Loucy (cell line): ENCODE measurements around the gene SPINT1.
"Not testable (repeated sequence)": the region's sequence is repeated elsewhere in the genome, so short reads cannot be mapped to it uniquely, and the experiment has no call there.

Experiments
- H2AFZ ChIP-seq: fragments of 200-600 bp; sonication (generic); 2 replicates; pipeline ENCODE4 v1.6.0; 2016; ENCODE audit warnings: antibody characterized with exemption, mild to moderate bottlenecking, low read length, moderate library complexity
- H3F3A ChIP-seq: fragments of 200-600 bp; 2 replicates; pipeline ENCODE4 v1.6.0; 2016; ENCODE audit warnings: antibody characterized with exemption, low read depth, mild to moderate bottlenecking
- H3K27me3 ChIP-seq: fragments of 200-600 bp; sonication (generic); 2 replicates; pipeline ENCODE4 v1.6.1; 2014; ENCODE audit warnings: low read length, mild to moderate bottlenecking; ENCODE audit not compliant: insufficient read depth, poor library complexity, severe bottlenecking
- H3K36me3 ChIP-seq: fragments of 200-600 bp; sonication (generic); 2 replicates; pipeline ENCODE4 v1.6.1; 2016; ENCODE audit warnings: low read length; ENCODE audit not compliant: insufficient read depth
- H3K4me1 ChIP-seq: fragments of 200-600 bp; sonication (generic); 2 replicates; pipeline ENCODE4 v1.5.1; 2014; ENCODE audit warnings: low read length, mild to moderate bottlenecking; ENCODE audit not compliant: insufficient read depth, poor library complexity, severe bottlenecking
- H3K4me2 ChIP-seq: fragments of 200-600 bp; sonication (generic); 2 replicates; pipeline ENCODE4 v1.6.0; 2014; ENCODE audit warnings: antibody characterized with exemption, low read length, low read depth, mild to moderate bottlenecking; ENCODE audit not compliant: poor library complexity, severe bottlenecking
- H3K4me3 ChIP-seq: fragments of 200-600 bp; sonication (generic); 2 replicates; pipeline ENCODE4 v1.5.1; 2014; ENCODE audit warnings: low read length, mild to moderate bottlenecking, mixed read lengths; ENCODE audit not compliant: poor library complexity, severe bottlenecking
- H3K79me2 ChIP-seq: fragments of 200-600 bp; sonication (generic); 2 replicates; pipeline ENCODE4 v1.6.1; 2014; ENCODE audit warnings: low read length; ENCODE audit not compliant: insufficient read depth
- H3K9ac ChIP-seq: fragments of 200-600 bp; sonication (generic); 2 replicates; pipeline ENCODE4 v1.6.0; 2014; ENCODE audit warnings: mild to moderate bottlenecking, low read depth, low read length, moderate library complexity; ENCODE audit not compliant: poor library complexity, severe bottlenecking
- H3K9me2 ChIP-seq: fragments of 200-600 bp; sonication (generic); replicated peaks from 2 replicates; pipeline ENCODE4 v1.6.1; 2016; ENCODE audit warnings: low read depth, low read length, mixed read lengths
- H3K9me3 ChIP-seq: fragments of 200-600 bp; sonication (generic); 2 replicates; pipeline ENCODE4 v1.6.1; 2014; ENCODE audit warnings: mild to moderate bottlenecking, antibody characterized with exemption, low read length, low read depth; ENCODE audit not compliant: insufficient read depth
- H4K20me1 ChIP-seq: fragments of 200-600 bp; sonication (generic); 2 replicates; pipeline ENCODE4 v1.6.0; 2014; ENCODE audit warnings: antibody characterized with exemption, low read length, mild to moderate bottlenecking; ENCODE audit not compliant: insufficient read depth, poor library complexity, severe bottlenecking
- EZH2phosphoT487 ChIP-seq: fragments of 200-600 bp; IDR thresholded peaks from 2 replicates; pipeline ENCODE4 v1.6.1; 2018; ENCODE audit warnings: antibody characterized with exemption, mild to moderate bottlenecking, moderate library complexity, borderline replicate concordance
- TF ChIP-seq, protein P1 (sequence below): fragments of 200-600 bp; sonication (generic); conservative IDR thresholded peaks from 2 replicates; pipeline ENCODE4 v1.5.1; 2014; ENCODE audit warnings: mild to moderate bottlenecking, antibody characterized with exemption, low read length

SPINT1 gene

DNA sequence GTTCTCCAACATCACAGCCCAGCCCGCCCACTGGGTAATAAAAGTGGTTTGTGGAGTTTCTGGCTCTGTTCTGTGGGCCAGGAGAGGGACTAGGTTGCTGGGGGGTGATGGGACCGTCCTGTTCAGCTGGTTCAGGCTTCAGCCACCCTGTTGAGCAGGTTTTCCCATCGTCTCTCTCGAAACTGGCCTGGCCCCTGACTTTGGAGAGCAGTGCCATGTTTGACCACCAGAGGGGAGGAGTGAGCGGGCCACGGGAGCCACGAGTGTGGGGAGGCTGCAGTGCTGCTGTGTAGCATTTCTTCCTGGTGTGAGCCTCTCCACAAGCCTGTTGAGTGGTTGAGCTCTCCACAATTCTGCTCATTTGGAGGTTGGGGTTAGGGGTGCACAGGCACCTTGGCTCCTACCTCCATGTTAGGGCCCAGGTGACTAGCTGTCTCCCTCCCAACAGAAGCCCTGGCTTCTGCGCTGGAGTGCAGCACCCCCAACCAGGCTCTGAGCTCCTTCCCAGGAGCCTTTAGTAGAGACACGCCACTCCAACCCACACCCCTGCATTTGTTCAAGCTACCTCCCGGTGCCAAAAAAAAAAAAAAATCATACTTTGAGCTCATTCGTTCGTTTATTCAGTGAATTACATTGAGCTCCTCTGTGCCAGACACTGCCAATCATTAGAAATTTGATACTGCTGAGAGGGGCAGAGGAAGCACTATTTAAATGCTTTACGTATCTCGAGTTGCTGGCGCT lies 13.9 kb downstream of the SPINT1 start:
- Histone ChIP-seq H2AFZ (peak overlapping the region; percentile 96), H3K9ac (peak overlapping the region; percentile 28), H3K4me1 (no peaks in the 10 kb centered on the region), H3K9me3 (no peaks in the 10 kb centered on the region), H3K4me2 (peak overlapping the region; percentile 29), H3K9me2 (no peaks in the 10 kb centered on the region), H3K4me3 (no peak overlapping the region), H3K27me3 (no peaks in the 10 kb centered on the region), H3F3A (no peaks in the 10 kb centered on the region), H3K79me2 (no peaks in the 10 kb centered on the region), H4K20me1 (no peaks in the 10 kb centered on the region), H3K36me3 (no peaks in the 10 kb centered on the region)
- no peak for TF ChIP-seq EZH2phosphoT487
- TF ChIP-seq, protein P1, sequence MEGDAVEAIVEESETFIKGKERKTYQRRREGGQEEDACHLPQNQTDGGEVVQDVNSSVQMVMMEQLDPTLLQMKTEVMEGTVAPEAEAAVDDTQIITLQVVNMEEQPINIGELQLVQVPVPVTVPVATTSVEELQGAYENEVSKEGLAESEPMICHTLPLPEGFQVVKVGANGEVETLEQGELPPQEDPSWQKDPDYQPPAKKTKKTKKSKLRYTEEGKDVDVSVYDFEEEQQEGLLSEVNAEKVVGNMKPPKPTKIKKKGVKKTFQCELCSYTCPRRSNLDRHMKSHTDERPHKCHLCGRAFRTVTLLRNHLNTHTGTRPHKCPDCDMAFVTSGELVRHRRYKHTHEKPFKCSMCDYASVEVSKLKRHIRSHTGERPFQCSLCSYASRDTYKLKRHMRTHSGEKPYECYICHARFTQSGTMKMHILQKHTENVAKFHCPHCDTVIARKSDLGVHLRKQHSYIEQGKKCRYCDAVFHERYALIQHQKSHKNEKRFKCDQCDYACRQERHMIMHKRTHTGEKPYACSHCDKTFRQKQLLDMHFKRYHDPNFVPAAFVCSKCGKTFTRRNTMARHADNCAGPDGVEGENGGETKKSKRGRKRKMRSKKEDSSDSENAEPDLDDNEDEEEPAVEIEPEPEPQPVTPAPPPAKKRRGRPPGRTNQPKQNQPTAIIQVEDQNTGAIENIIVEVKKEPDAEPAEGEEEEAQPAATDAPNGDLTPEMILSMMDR = peak; percentile 95

DNA sequence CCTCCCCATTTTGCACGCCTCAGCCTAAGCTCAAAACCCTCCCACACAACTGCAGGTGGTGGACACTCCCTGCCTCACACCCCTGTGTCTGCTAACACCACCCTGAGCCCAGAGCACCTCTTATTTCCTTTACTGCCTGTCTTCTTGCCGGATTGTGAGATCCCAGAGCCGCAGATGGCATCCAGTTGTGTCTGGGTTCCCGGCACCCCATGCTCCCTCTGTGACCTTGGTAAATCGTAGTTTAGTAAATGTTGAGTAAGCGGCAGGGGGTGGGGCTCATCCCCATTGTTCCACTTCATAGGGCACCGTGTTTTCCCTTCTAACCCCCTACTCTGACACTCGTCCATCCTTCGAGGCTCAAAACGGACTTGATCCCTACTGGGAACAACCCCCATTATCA lies 14.9 kb downstream of the SPINT1 start:
- Histone ChIP-seq H3K4me3 (no peak overlapping the region), H3K36me3 (no peaks in the 10 kb centered on the region), H3K4me2 (no peak overlapping the region), H3K27me3 (no peaks in the 10 kb centered on the region), H3F3A (no peaks in the 10 kb centered on the region), H4K20me1 (no peaks in the 10 kb centered on the region), H3K4me1 (no peaks in the 10 kb centered on the region), H3K79me2 (no peaks in the 10 kb centered on the region), H3K9me2 (no peaks in the 10 kb centered on the region), H2AFZ (no peak overlapping the region), H3K9ac (no peak overlapping the region), H3K9me3 (no peaks in the 10 kb centered on the region)
- TF ChIP-seq EZH2phosphoT487 = no peak
- TF ChIP-seq, protein P1 = no peak

DNA sequence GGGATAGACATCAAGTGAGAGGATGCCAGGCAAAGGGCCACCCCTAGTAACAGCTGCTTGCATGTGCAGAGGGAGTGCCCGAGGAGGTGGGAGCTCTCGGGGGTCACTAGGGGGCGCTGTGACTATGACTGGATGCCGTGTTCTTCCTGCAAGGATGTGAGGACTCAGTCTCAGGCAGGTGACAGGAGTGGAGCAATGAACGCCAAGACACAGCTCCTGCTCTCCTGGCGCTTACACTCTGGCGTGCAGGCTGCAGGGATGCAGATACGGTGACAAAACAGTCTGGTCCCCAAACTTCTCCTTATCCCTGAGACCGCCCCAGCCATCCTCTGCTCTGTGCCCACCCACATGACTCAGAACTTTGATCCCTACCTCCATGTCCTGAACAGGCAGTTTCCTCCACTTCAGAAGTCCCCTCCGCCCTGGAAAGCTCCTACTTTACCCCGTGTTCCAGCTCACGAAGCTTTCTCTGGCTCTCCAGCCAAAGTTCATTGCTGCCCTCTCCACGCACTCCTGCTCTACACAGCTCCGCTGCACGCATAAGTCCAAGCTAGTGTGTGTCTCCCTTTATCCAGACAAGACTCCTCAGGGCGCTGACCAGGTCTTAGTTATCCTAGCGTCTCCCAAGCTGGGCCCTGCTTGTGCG lies 15.5 kb downstream of the SPINT1 start:
- Histone ChIP-seq H3K9me3 (no peaks in the 10 kb centered on the region), H3K4me1 (no peaks in the 10 kb centered on the region), H3F3A (no peaks in the 10 kb centered on the region), H3K36me3 (no peaks in the 10 kb centered on the region), H3K4me2 (peak overlapping the region; percentile 40), H3K9me2 (no peaks in the 10 kb centered on the region), H3K9ac (no peak overlapping the region), H3K27me3 (no peaks in the 10 kb centered on the region), H3K79me2 (no peaks in the 10 kb centered on the region), H2AFZ (peak overlapping the region; percentile 94), H3K4me3 (no peak overlapping the region), H4K20me1 (no peaks in the 10 kb centered on the region)
- TF ChIP-seq EZH2phosphoT487 = no peak
- TF ChIP-seq, protein P1 = peak; percentile 91

DNA sequence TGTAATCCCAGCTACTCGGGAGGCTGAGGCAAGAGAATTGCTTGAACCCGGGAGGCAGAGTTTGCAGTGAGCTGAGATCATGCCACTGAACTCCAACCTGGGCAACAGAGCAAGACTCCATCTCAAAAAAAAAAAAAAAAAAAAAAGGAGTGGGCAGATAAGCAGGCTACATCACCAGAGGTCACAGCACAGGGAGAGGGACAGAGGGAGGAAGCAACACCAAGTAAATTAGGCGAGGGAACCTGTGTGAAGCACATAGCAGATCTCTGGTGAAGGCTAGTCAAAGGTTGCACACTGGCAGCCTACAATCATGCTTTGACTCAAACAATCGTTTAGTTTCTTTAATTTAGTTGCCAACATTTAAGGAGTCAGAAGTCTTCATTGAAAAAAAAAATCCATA lies 17.3 kb downstream of the SPINT1 start:
- not testable (repeated sequence) for H3K36me3 ChIP-seq, H3K9me3 ChIP-seq, H3K9me2 ChIP-seq, H3K4me1 ChIP-seq, H3F3A ChIP-seq, H3K9ac ChIP-seq, H3K27me3 ChIP-seq, H3K79me2 ChIP-seq, H2AFZ ChIP-seq, H3K4me3 ChIP-seq, H3K4me2 ChIP-seq, H4K20me1 ChIP-seq
